K562 (cell line): ENCODE measurements around the gene DDX23. TPM values are rescaled to one million over a fixed set of nuclear protein-coding genes. Genes with fewer than 3 reads are reported as not detected.

Source experiments
- ATAC-seq: fragments of 200-7000 bp; cut with Tn5 transposase; 3 replicates; pipeline ENCODE4 v1.9.1; 2020; ENCODE audit warnings: moderate library complexity
- BruUV-seq: library from RNA; stranded (reverse); fragments of 400-500 nt; replicated peaks from 2 replicates; lab custom pipeline; 2021; lab: Mats Ljungman, UMichigan
- CTCF ChIA-PET: fragments of 300-600 bp; formaldehyde crosslinking; extraction: SDS; loops from one replicate; lab custom pipeline; 2021; ENCODE audit warnings: low intra/inter-chr PET ratio; lab: Yijun Ruan, JAX
- POLR2A ChIA-PET: fragments of 300-600, 350-650 bp; sonication (Branson Sonifier 250); formaldehyde crosslinking; extraction: SDS; loops from one replicate; lab custom pipeline; 2021; ENCODE audit warnings: antibody characterized with exemption, inconsistent platforms; lab: Yijun Ruan, JAX
- DNase-seq, 4 experiments: peaks; one replicate each; pipeline versions ENCODE4 v3.0.0 to v3.0.0-alpha.2; 2011 to 2018; ENCODE audit warnings: low spot score in 3 of 4, mixed read lengths in 3 of 4; ENCODE audit errors: extremely low read depth in 1 of 4
- FAIRE-seq: peaks from 2 replicates; lab custom pipeline; 2011; peaks lifted over from hg19 to GRCh38; lab: Jason Lieb, UNC
- H2AFZ ChIP-seq: 2 replicates; pipeline ENCODE4 v1.6.0; 2011; ENCODE audit warnings: low read depth, low read length, control low read depth, inconsistent platforms
- H3K27ac ChIP-seq: fragments of 200-600 bp; 3 replicates; pipeline ENCODE4 v1.8.0; 2011; ENCODE audit warnings: low read depth, mild to moderate bottlenecking, control low read depth, inconsistent platforms, low read length, moderate library complexity, mixed read lengths; ENCODE audit errors: extremely low read depth
- H3K27me3 ChIP-seq, 2 experiments: fragments of 300-600 bp in 1 of 2; 2 replicates in 1 of 2; 3 replicates in 1 of 2; pipeline versions ENCODE4 v1.6.0 to v1.8.0; 2011; ENCODE audit warnings: inconsistent platforms in 2 of 2, low read length in 2 of 2, mild to moderate bottlenecking in 1 of 2, mixed read lengths in 1 of 2, moderate library complexity in 1 of 2; ENCODE audit not compliant: control insufficient read depth in 2 of 2, insufficient read depth in 2 of 2
- H3K36me3 ChIP-seq: fragments of 300-600 bp; 3 replicates; pipeline ENCODE4 v1.8.0; 2011; ENCODE audit warnings: mild to moderate bottlenecking, low read length, inconsistent platforms; ENCODE audit not compliant: control insufficient read depth, insufficient read depth
- H3K4me1 ChIP-seq, 2 experiments: fragments of 200-600 bp in 1 of 2; replicated peaks in 1 of 2; 2 replicates in 1 of 2; 3 replicates in 1 of 2; pipeline versions ENCODE4 v1.5.1 to v1.8.0; 2011; ENCODE audit warnings: inconsistent platforms in 2 of 2, low read length in 2 of 2, mild to moderate bottlenecking in 1 of 2, mixed read lengths in 1 of 2, moderate library complexity in 1 of 2; ENCODE audit not compliant: control insufficient read depth in 2 of 2, insufficient read depth in 2 of 2
- H3K4me2 ChIP-seq: 2 replicates; pipeline ENCODE4 v1.6.1; 2011; ENCODE audit warnings: low read length, control low read depth, inconsistent platforms, mixed read lengths; ENCODE audit not compliant: insufficient read depth
- H3K4me3 ChIP-seq: fragments of 200-600 bp; sonication (generic), shearing (Covaris generic); 2 replicates; pipeline ENCODE4 v1.5.1; 2016; ENCODE audit warnings: control low read depth, inconsistent platforms
- H3K79me2 ChIP-seq: fragments of 200-600 bp; 3 replicates; pipeline ENCODE4 v1.8.0; 2011; ENCODE audit warnings: low read length, inconsistent platforms; ENCODE audit not compliant: control insufficient read depth, insufficient read depth
- H3K9ac ChIP-seq, 2 experiments: 2 replicates each; pipeline versions ENCODE4 v1.6.0 to v1.6.1; 2011; ENCODE audit warnings: low read depth in 2 of 2, low read length in 2 of 2, control low read depth in 1 of 2, inconsistent platforms in 1 of 2, mild to moderate bottlenecking in 1 of 2, mixed read lengths in 1 of 2; ENCODE audit not compliant: insufficient read depth in 1 of 2
- H3K9me1 ChIP-seq: one replicate; pipeline ENCODE4 v1.6.0; 2011; ENCODE audit warnings: inconsistent platforms, mild to moderate bottlenecking, low read length, moderate library complexity; ENCODE audit not compliant: control insufficient read depth, insufficient read depth
- H3K9me3 ChIP-seq: replicated peaks from 2 replicates; pipeline ENCODE4 v1.5.1; 2011; ENCODE audit warnings: low read depth, low read length, inconsistent platforms; ENCODE audit not compliant: control insufficient read depth, insufficient read depth
- H4K20me1 ChIP-seq: replicated peaks from 2 replicates; pipeline ENCODE4 v1.6.1; 2011; ENCODE audit warnings: low read length, inconsistent platforms, mixed read lengths; ENCODE audit not compliant: control insufficient read depth, insufficient read depth
- BCL6 ChIP-seq: fragments of 250-450 bp; sonication (Bioruptor Pico); IDR thresholded peaks from 2 replicates; pipeline ENCODE4 v1.4.0; 2020
- CBX2 ChIP-seq: fragments of 200-600 bp; sonication (generic); IDR thresholded peaks from one replicate; pipeline ENCODE4 v1.6.1; 2012; ENCODE audit warnings: mild to moderate bottlenecking, low read length, inconsistent platforms; ENCODE audit not compliant: insufficient read depth, poor library complexity, severe bottlenecking
- FOSL1 ChIP-seq: fragments of 200-800 bp; sonication (Bioruptor generic); conservative IDR thresholded peaks from 2 replicates; pipeline ENCODE4 v1.6.1; 2016; ENCODE audit warnings: missing genetic modification characterization, missing compliant biosample characterization
- GABPA ChIP-seq: fragments of 200-800 bp; sonication (Bioruptor generic); conservative IDR thresholded peaks from 2 replicates; pipeline ENCODE4 v1.6.1; 2016; ENCODE audit warnings: low read depth, missing genetic modification characterization, missing compliant biosample characterization
- GATAD2B ChIP-seq: fragments of 450-650 bp; IDR thresholded peaks from 2 replicates; pipeline ENCODE4 v1.6.1; 2017; ENCODE audit warnings: mild to moderate bottlenecking, borderline replicate concordance
- MAFF ChIP-seq: IDR thresholded peaks from 2 replicates; pipeline ENCODE4 v1.6.1; 2012; ENCODE audit warnings: low read length, improper control_type of control experiment
- MTA1 ChIP-seq: fragments of 450-650 bp; IDR thresholded peaks from 2 replicates; pipeline ENCODE4 v1.6.1; 2017; ENCODE audit warnings: borderline replicate concordance
- POLR2B ChIP-seq: fragments of 450-650 bp; IDR thresholded peaks from 2 replicates; pipeline ENCODE4 v1.6.1; 2018; ENCODE audit warnings: low read depth; ENCODE audit not compliant: partially characterized antibody
- RFX5 ChIP-seq: IDR thresholded peaks from 2 replicates; pipeline ENCODE4 v1.6.1; 2011; ENCODE audit warnings: low read depth, mild to moderate bottlenecking, improper control_type of control experiment, low read length
- RNF2 ChIP-seq: sonication (generic); IDR thresholded peaks from 2 replicates; pipeline ENCODE4 v1.6.1; 2016
- SNAPC5 ChIP-seq: fragments of 250-450 bp; sonication (Bioruptor Pico); IDR thresholded peaks from 2 replicates; pipeline ENCODE4 v1.8.0; 2021; ENCODE audit warnings: moderate library complexity, mild to moderate bottlenecking, inconsistent platforms
- THRAP3 ChIP-seq: fragments of 450-650 bp; IDR thresholded peaks from 2 replicates; pipeline ENCODE4 v1.6.1; 2016; ENCODE audit warnings: mild to moderate bottlenecking, inconsistent platforms, borderline replicate concordance
- ZBTB2 ChIP-seq: fragments of 450-650 bp; IDR thresholded peaks from 2 replicates; pipeline ENCODE4 v1.6.1; 2016; ENCODE audit warnings: antibody characterized with exemption
- ZFX ChIP-seq: sonication (generic); formaldehyde crosslinking; IDR thresholded peaks from 2 replicates; pipeline ENCODE4 v1.8.0; 2022; ENCODE audit warnings: mild to moderate bottlenecking, missing genetic modification reagents, moderate library complexity
- ZNF232 ChIP-seq: sonication (generic); formaldehyde crosslinking; IDR thresholded peaks from 2 replicates; pipeline ENCODE4 v1.8.0; 2022; ENCODE audit warnings: mild to moderate bottlenecking, missing genetic modification reagents
- ZNF277 ChIP-seq: fragments of 250-450 bp; sonication (Bioruptor Pico); IDR thresholded peaks from 2 replicates; pipeline ENCODE4 v1.8.0; 2022; ENCODE audit warnings: inconsistent platforms, mild to moderate bottlenecking, moderate library complexity, borderline replicate concordance
- WGBS: fragments of 100-300 bp; shearing (Covaris generic); methylation state at CpG from one replicate; pipeline ENCODE4 v1.1.6; 2016; ENCODE audit warnings: low coverage, mixed read lengths; ENCODE audit not compliant: insufficient coverage; ENCODE audit errors: missing lambda C conversion rate; 5-methylcytosine and 5-hydroxymethylcytosine counted together
- in situ Hi-C: fragments of 300-500 bp; cut with MboI; formaldehyde crosslinking; loops from 4 replicates; pipeline ENCODE4 v1.15.0; 2018; ENCODE audit warnings: inconsistent platforms, mixed read lengths
- intact Hi-C: fragments of 100-400 bp; cut with micrococcal nuclease; formaldehyde crosslinking; loops from 2 replicates; pipeline ENCODE4 v1.14.2; 2022
- polyA plus RNA-seq, 8 experiments: library from polyadenylated mRNA; depleted of rRNA in 4 of 8; stranded (reverse) in 5 of 8; unstranded in 3 of 8; fragments of >200 nt; fragmentation: Nextera tagmentation in 2 of 8; fragmentation: Illumina TruSeq in 1 of 8; extraction: Ambion mirVana in 2 of 8; extraction: Trizol in 1 of 8; gene quantifications; 2 replicates each; pipeline versions ENCODE4 v1.2.1 to v1.2.3, GENCODE V29; 2011 to 2014; ENCODE audit warnings: inconsistent platforms in 1 of 8, missing spikeins in 1 of 8
- total RNA-seq, 7 experiments: library from RNA; depleted of rRNA in 6 of 7; stranded (reverse); fragments of >200 nt in 6 of 7; fragmentation: Illumina TruSeq in 2 of 7; extraction: Trizol in 2 of 7; gene quantifications; 2 replicates each; pipeline versions ENCODE4 v1.2.1 to v1.2.3, GENCODE V29; 2011 to 2021; ENCODE audit warnings: low replicate concordance in 1 of 7

Gene DDX23
- total and polyA plus RNA-seq, 9 of the 15 experiments (the other 6 are each of a cell fraction or from before 2014, with no cell fraction given): 32.4 to 138 (median 104) TPM

- H3K36me3 ChIP-seq: no peaks in the 10 kb centered on the region
- 4% methylated on average over 9 of the region's 9 CpGs for WGBS
- no peaks in the 10 kb centered on the region for H3K9me3 ChIP-seq
- no peaks in the 10 kb centered on the region for H3K79me2 ChIP-seq
- H3K9me1 ChIP-seq: no peaks in the 10 kb centered on the region
- TF ChIP-seq BCL6 (CRISPR knock-in tag): no peak
- no peak for TF ChIP-seq RNF2
- TF ChIP-seq ZBTB2: no peak
- no peak for TF ChIP-seq CBX2
- TF ChIP-seq GABPA (tag): no peak
- TF ChIP-seq POLR2B: no peak
- no peak for TF ChIP-seq ZNF232
- TF ChIP-seq MAFF: no peak
- no peak for TF ChIP-seq ZFX (CRISPR knock-in tag)
- TF ChIP-seq RFX5: no peak
- no peak for TF ChIP-seq ZNF277 (CRISPR knock-in tag)
- TF ChIP-seq THRAP3: no peak
- TF ChIP-seq GATAD2B: no peak
- TF ChIP-seq FOSL1 (tag): no peak
- TF ChIP-seq MTA1: no peak
- TF ChIP-seq SNAPC5 (CRISPR knock-in tag): no peak
- TF ChIP-seq, all 486 proteins: peak for 0
- Histone ChIP-seq H3K4me3 (no peak overlapping the region), H2AFZ (no peak overlapping the region), H3K27ac (no peak overlapping the region), H3K4me1 (peaks cover 0 to 11% of the 10 kb centered on the region in 2 experiments; a peak in 3 of 5 replicates), H3K4me2 (no peak overlapping the region), H3K27me3 (peaks cover 29 to 68% of the 10 kb centered on the region in 2 experiments), H3K9ac (no peak overlapping the region), H4K20me1 (peaks cover 9% of the 10 kb centered on the region; the same call in 1 of the 2 replicates)
- intact Hi-C loops: no loop called here
- no peak for FAIRE-seq
- in situ Hi-C loops: loop anchor here (25.0 kb wide), 1 partner anchor 245 kb away; the partner anchor contains the start of gene OR8S1
- POLR2A ChIA-PET: interaction anchor here (0.6 kb wide), 1 partner anchor 331 kb away, joined by 3 read pairs; no protein-coding TSS in a partner anchor
- no peak for DNase-seq
- CTCF ChIA-PET: interaction anchor here (0.5 kb wide), 1 partner anchor 722 kb away, joined by 4 read pairs; no protein-coding TSS in a partner anchor
- peak; percentile 54 for ATAC-seq
- BruUV-seq: no TSS peak
These were observed 70.1 kb downstream of the DDX23 start for GRCh38 chr12:48781750-48782456.
